ENCODE results near the gene FNIP2. TPM values are rescaled to one million over a fixed set of nuclear protein-coding genes. Genes with fewer than 3 reads are reported as not detected.
"Not testable (repeated sequence)": the region's sequence is repeated elsewhere in the genome, so short reads cannot be mapped to it uniquely, and the experiment has no call there.

FNIP2 gene
- total RNA-seq, 3 donors from 2014 or later: 61.8 to 94.1 (median 73.4) TPM

DNA sequence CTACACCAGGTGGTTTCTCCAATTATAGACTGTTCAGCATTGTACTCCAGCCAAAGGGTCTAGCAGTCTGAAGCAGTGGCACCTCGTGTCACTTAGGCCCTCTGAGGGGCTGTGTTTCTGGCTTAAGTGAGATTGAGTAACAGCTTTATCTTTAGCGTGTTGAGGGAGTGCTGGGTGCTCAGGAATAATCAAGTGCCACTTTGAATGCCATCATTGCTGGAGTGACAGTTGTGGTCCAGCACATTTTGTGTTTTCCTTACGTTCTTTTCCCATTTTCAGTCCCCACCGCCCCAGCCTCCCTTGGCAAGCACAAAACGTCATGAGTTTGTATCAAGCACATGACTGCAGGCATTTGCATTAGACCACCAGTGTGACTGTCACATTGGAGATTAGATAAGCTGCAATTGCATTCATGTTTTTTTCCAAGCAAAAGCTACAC is 58.7 kb downstream of the FNIP2 start:
- intact Hi-C loops (cut with DNase I, micrococcal nuclease): loop anchor here in 1 of 2 donors (10.0 kb wide), 1 partner anchor 53 kb away; no protein-coding TSS in a partner anchor
- no peaks in the 10 kb centered on the region for H3K9me3 ChIP-seq
- H3K4me1 ChIP-seq (ENCODE audit: low read depth): peaks cover 54% of the 10 kb centered on the region
- no peak overlapping the region for H3K4me3 ChIP-seq
- H3K36me3 ChIP-seq (ENCODE audit: low read depth): no peaks in the 10 kb centered on the region
- DNase-seq (no peak), ATAC-seq (peak; percentile 7)
- TF ChIP-seq, protein P1, sequence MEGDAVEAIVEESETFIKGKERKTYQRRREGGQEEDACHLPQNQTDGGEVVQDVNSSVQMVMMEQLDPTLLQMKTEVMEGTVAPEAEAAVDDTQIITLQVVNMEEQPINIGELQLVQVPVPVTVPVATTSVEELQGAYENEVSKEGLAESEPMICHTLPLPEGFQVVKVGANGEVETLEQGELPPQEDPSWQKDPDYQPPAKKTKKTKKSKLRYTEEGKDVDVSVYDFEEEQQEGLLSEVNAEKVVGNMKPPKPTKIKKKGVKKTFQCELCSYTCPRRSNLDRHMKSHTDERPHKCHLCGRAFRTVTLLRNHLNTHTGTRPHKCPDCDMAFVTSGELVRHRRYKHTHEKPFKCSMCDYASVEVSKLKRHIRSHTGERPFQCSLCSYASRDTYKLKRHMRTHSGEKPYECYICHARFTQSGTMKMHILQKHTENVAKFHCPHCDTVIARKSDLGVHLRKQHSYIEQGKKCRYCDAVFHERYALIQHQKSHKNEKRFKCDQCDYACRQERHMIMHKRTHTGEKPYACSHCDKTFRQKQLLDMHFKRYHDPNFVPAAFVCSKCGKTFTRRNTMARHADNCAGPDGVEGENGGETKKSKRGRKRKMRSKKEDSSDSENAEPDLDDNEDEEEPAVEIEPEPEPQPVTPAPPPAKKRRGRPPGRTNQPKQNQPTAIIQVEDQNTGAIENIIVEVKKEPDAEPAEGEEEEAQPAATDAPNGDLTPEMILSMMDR (IDR thresholded peaks at IDR 0.05): no peak

DNA sequence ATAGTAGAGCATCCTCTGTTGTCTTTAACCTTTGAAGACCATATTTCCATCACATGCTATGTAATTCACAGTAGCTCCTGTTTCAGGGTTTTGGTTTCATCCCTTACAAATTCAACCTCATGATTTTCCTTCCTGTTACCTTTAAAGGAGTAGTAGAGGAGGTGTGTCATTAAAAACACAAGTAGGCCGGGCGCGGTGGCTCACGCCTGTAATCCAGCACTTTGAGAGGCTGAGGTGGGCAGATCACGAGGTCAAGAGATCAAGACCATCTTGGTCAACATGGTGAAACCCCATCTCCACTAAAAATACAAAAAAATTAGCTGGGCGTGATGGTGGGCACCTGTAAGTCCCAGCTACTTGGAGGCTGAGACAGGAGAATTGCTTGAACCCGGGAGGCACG is 59.3 kb downstream of the FNIP2 start:
- H3K36me3 ChIP-seq (ENCODE audit: low read depth); H3K4me3 ChIP-seq; H3K9me3 ChIP-seq: not testable (repeated sequence)
- ATAC-seq: peak; percentile 27
- H3K4me1 ChIP-seq (ENCODE audit: low read depth): peaks cover 54% of the 10 kb centered on the region
- DNase-seq: peak in 2 of 3 donors; percentile 59 to 61
- intact Hi-C loops (cut with DNase I, micrococcal nuclease): loop anchor here in 1 of 2 donors (10.0 kb wide), 1 partner anchor 53 kb away; no protein-coding TSS in a partner anchor

DNA sequence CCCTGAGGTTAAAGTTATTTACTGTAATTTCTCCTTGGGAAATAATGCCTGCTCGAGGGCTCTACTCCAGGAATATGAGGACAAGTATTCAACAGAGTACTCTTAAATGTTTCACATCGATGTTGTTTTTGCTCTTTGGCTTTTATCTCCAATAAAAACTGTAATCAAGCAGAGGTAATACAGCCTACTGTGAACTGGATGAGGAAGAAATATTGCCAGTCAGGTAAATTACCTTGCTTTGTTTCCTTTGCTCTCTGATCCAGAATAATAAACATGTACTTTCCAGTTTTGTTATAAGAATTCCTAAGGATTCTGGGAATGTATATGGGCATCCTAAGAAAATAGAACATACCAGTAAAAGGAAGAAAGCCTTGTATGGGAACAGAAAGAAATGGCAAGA is 60.4 kb downstream of the FNIP2 start:
- ATAC-seq (peak; percentile 62), DNase-seq (no peak)
- TF ChIP-seq, protein P1 (IDR thresholded peaks at IDR 0.05): no peak
- H3K4me1 ChIP-seq (ENCODE audit: low read depth): peaks cover 46% of the 10 kb centered on the region
- H3K36me3 ChIP-seq (ENCODE audit: low read depth): no peaks in the 10 kb centered on the region
- intact Hi-C loops (cut with DNase I, micrococcal nuclease): loop anchor here in 1 of 2 donors (10.0 kb wide), 1 partner anchor 54 kb away; no protein-coding TSS in a partner anchor
- no peaks in the 10 kb centered on the region for H3K9me3 ChIP-seq
- H3K4me3 ChIP-seq: no peak overlapping the region

DNA sequence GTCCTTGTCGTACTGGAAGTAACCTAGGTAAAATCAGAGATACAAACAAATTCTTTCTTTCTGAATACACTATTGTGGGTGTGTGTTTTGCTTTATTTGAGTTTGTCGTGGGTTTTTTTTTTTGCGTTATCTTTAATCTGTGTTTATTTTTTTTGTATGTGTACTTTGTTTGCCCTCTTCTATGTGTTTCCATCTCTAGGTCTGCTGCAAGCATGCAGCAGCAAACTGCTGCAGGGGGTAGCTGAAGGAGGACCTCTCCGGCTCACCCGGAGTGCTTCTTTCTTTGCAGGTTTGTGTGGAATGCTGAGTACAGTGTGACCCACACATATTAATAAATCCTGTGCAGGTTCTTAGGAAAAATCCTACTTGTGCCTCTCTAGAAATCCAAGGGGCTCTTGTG is 64.8 kb downstream of the FNIP2 start:
- H3K4me3 ChIP-seq: no peak overlapping the region
- intact Hi-C loops (cut with DNase I, micrococcal nuclease): no loop called here
- H3K9me3 ChIP-seq: no peaks in the 10 kb centered on the region
- TF ChIP-seq, protein P1 (IDR thresholded peaks at IDR 0.05): no peak
- ATAC-seq (no peak), DNase-seq (no peak)
- H3K36me3 ChIP-seq (ENCODE audit: low read depth): no peaks in the 10 kb centered on the region
- peaks cover 7% of the 10 kb centered on the region for H3K4me1 ChIP-seq (ENCODE audit: low read depth)

DNA sequence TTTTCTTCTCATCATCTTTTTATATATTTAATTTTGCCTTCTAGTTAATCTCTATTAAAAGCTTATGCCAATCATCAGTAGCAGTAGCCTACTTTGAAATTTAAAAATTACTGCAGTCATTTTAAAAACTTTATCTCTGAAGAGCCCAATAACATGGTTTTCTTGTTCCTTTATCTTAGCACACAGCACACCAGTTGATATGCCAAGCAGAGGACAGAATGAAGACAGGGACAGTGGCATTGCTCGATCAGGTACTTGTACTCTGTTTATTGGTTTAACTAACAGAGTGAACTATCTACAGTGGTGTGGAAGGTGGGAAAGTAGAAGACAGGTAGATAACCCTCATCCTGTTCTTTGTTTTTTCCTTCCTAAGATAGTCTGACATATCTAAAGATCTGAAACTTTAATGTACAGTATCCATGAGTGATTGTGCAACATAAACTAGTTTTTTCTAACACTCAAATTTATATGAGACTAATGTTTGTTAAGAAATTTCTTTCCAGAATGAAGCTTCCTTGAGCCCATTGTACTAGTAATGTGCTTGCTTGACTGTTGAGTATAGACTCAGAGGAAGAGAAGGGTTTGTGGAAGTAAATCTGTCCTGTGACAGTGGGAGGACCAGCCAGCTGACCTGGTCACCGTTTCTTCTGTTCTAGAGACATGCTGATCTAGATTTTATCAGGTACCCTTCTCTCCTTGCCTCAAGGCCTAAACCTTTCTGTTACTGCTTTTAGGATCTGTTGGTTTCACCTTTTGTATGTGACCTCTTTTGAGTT is 66.6 kb downstream of the FNIP2 start:
- H3K36me3 ChIP-seq (ENCODE audit: low read depth): no peaks in the 10 kb centered on the region
- no peaks in the 10 kb centered on the region for H3K4me1 ChIP-seq (ENCODE audit: low read depth)
- intact Hi-C loops (cut with DNase I, micrococcal nuclease): no loop called here
- DNase-seq: no peak
- H3K4me3 ChIP-seq: no peak overlapping the region
- TF ChIP-seq, protein P1 (IDR thresholded peaks at IDR 0.05): no peak
- no peaks in the 10 kb centered on the region for H3K9me3 ChIP-seq
- ATAC-seq: no peak

DNA sequence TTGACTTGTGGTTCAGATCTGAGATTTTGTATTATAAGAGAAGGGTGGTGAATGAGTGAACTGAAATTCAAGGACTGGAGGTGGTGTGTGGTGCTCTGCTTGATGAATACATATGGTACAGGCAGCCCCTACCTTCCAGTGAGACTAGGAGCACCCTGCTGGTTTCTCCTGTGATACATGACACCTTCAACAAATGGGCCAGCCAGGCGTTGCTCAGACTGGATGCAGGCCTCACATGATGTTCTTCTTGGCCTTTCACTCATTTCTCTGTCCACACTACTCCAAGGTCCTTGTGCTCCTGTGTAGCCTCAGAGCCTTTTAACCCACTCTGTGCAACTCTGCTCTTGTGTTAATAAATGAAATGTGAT is 67.2 kb downstream of the FNIP2 start:
- no peak for ATAC-seq
- H3K9me3 ChIP-seq: no peaks in the 10 kb centered on the region
- TF ChIP-seq, protein P1 (IDR thresholded peaks at IDR 0.05): no peak
- no peak overlapping the region for H3K4me3 ChIP-seq
- no peaks in the 10 kb centered on the region for H3K36me3 ChIP-seq (ENCODE audit: low read depth)
- DNase-seq: no peak
- H3K4me1 ChIP-seq (ENCODE audit: low read depth): no peaks in the 10 kb centered on the region
- intact Hi-C loops (cut with DNase I, micrococcal nuclease): no loop called here
